ENCODE results near the gene RRM2.
A peak's percentile ranks its signal among the peaks of the same experiment; 100 is the strongest.
"Not testable (repeated sequence)": the region's sequence is repeated elsewhere in the genome, so short reads cannot be mapped to it uniquely, and the experiment has no call there.

RRM2 gene

GRCh38 chr2:10091182-10091888 lies 31.2 kb upstream of the RRM2 start:
- DNase-seq (ENCODE audit: low spot score), result peak; percentile 38

GRCh38 chr2:10091889-10092244 lies 30.7 kb upstream of the RRM2 start:
- not testable (repeated sequence) for DNase-seq (ENCODE audit: low spot score)

GRCh38 chr2:10094271-10094814 lies 28.2 kb upstream of the RRM2 start:
- no peak for DNase-seq (ENCODE audit: low spot score)

GRCh38 chr2:10095175-10095574 lies 27.4 kb upstream of the RRM2 start:
- no peak for DNase-seq (ENCODE audit: low spot score)

GRCh38 chr2:10096641-10097040 lies 25.9 kb upstream of the RRM2 start:
- DNase-seq (ENCODE audit: low spot score), result no peak

GRCh38 chr2:10097352-10098148 lies 25.0 kb upstream of the RRM2 start:
- DNase-seq (ENCODE audit: low spot score), result peak; percentile 75

- DNase-seq (ENCODE audit: low spot score), result no peak
Measured at GRCh38 chr2:10101491-10101890, 21.0 kb upstream of the RRM2 start.

GRCh38 chr2:10103179-10103578 lies 19.4 kb upstream of the RRM2 start:
- no peak for DNase-seq (ENCODE audit: low spot score)

- not testable (repeated sequence) for DNase-seq (ENCODE audit: low spot score)
Measured at GRCh38 chr2:10104906-10105305, 17.6 kb upstream of the RRM2 start.

- no peak for DNase-seq (ENCODE audit: low spot score)
Measured at GRCh38 chr2:10109311-10109710, 13.2 kb upstream of the RRM2 start.

- DNase-seq (ENCODE audit: low spot score), result no peak
Measured at GRCh38 chr2:10119027-10119325, 3.6 kb upstream of the RRM2 start.

- DNase-seq (ENCODE audit: low spot score), result no peak
Measured at GRCh38 chr2:10119601-10120157, 2.9 kb upstream of the RRM2 start.

- peak; percentile 96 for DNase-seq (ENCODE audit: low spot score)
Measured at GRCh38 chr2:10120158-10120876, 2.2 kb upstream of the RRM2 start.

GRCh38 chr2:10120877-10121574 lies 1.5 kb upstream of the RRM2 start:
- DNase-seq (ENCODE audit: low spot score), result peak; percentile 91

- no peak for DNase-seq (ENCODE audit: low spot score)
Measured at GRCh38 chr2:10123281-10123680, 742 bp downstream of the RRM2 start.

- peak; percentile 84 for DNase-seq (ENCODE audit: low spot score)
Measured at GRCh38 chr2:10124538-10125045, 2.1 kb downstream of the RRM2 start.

GRCh38 chr2:10125842-10126631 lies 3.5 kb downstream of the RRM2 start:
- no peak for DNase-seq (ENCODE audit: low spot score)

GRCh38 chr2:10126632-10127026 lies 4.1 kb downstream of the RRM2 start:
- no peak for DNase-seq (ENCODE audit: low spot score)

GRCh38 chr2:10128420-10128819 lies 5.9 kb downstream of the RRM2 start:
- DNase-seq (ENCODE audit: low spot score), result no peak

GRCh38 chr2:10129490-10129889 lies 7.0 kb downstream of the RRM2 start:
- no peak for DNase-seq (ENCODE audit: low spot score)

- no peak for DNase-seq (ENCODE audit: low spot score)
Measured at GRCh38 chr2:10132043-10132575, 9.6 kb downstream of the RRM2 start.

All from kidney tubule cell (primary cell).